H9 (cell line): Measurements from ENCODE around the gene GLT6D1. TPM values are rescaled to one million over a fixed set of nuclear protein-coding genes. Genes with fewer than 3 reads are reported as not detected.

Source experiments
- DNase-seq: peaks from one replicate; pipeline ENCODE4 v3.0.0-alpha.2; 2017
- H2AFZ ChIP-seq: one replicate; pipeline ENCODE4 v1.6.1; 2013; ENCODE audit warnings: mild to moderate bottlenecking, low read length, control low read depth, moderate library complexity
- H2AK5ac ChIP-seq: 2 replicates; pipeline ENCODE4 v1.6.1; 2013; ENCODE audit warnings: low read length, control low read depth, mixed read lengths; ENCODE audit not compliant: insufficient read length
- H2BK120ac ChIP-seq: one replicate; pipeline ENCODE4 v1.6.1; 2013; ENCODE audit warnings: low read depth, mild to moderate bottlenecking, low read length, control low read depth, inconsistent platforms; ENCODE audit not compliant: poor library complexity, severe bottlenecking
- H2BK12ac ChIP-seq: 2 replicates; pipeline ENCODE4 v1.6.1; 2013; ENCODE audit warnings: low read length, control low read depth, mixed read lengths, low read depth; ENCODE audit not compliant: insufficient read length
- H2BK15ac ChIP-seq: 2 replicates; pipeline ENCODE4 v1.6.1; 2013; ENCODE audit warnings: low read depth, low read length, control low read depth
- H2BK20ac ChIP-seq: one replicate; pipeline ENCODE4 v1.6.1; 2013; ENCODE audit warnings: low read depth, mild to moderate bottlenecking, low read length, control low read depth, inconsistent platforms; ENCODE audit not compliant: poor library complexity, severe bottlenecking
- H2BK5ac ChIP-seq: 2 replicates; pipeline ENCODE4 v1.6.1; 2013; ENCODE audit warnings: low read length, control low read depth, mixed read lengths; ENCODE audit not compliant: insufficient read length
- H3K14ac ChIP-seq: 2 replicates; pipeline ENCODE4 v1.6.1; 2013; ENCODE audit warnings: low read length, control low read depth; ENCODE audit not compliant: insufficient read depth
- H3K18ac ChIP-seq: 2 replicates; pipeline ENCODE4 v1.6.1; 2013; ENCODE audit warnings: low read depth, mild to moderate bottlenecking, mixed read lengths, low read length, control low read depth; ENCODE audit not compliant: insufficient read length
- H3K23ac ChIP-seq: 2 replicates; pipeline ENCODE4 v1.6.1; 2013; ENCODE audit warnings: low read length, control low read depth, mixed read lengths, low read depth; ENCODE audit not compliant: insufficient read length
- H3K23me2 ChIP-seq: 2 replicates; pipeline ENCODE4 v1.6.1; 2013; ENCODE audit warnings: low read depth, mild to moderate bottlenecking, mixed read lengths, low read length, control low read depth; ENCODE audit not compliant: insufficient read length, poor library complexity, severe bottlenecking
- H3K27ac ChIP-seq: 2 replicates; pipeline ENCODE4 v1.5.1; 2013; ENCODE audit warnings: low read length, control low read depth, mixed read lengths, low read depth; ENCODE audit not compliant: insufficient read length
- H3K27me3 ChIP-seq: 2 replicates; pipeline ENCODE4 v1.6.1; 2013; ENCODE audit warnings: low read length, control low read depth, inconsistent platforms; ENCODE audit not compliant: insufficient read depth
- H3K4ac ChIP-seq: 2 replicates; pipeline ENCODE4 v1.6.1; 2013; ENCODE audit warnings: low read depth, mild to moderate bottlenecking, control low read depth, inconsistent platforms, low read length, moderate library complexity
- H3K4me1 ChIP-seq: 2 replicates; pipeline ENCODE4 v1.6.1; 2013; ENCODE audit warnings: low read length, control low read depth, inconsistent platforms; ENCODE audit not compliant: insufficient read depth
- H3K4me2 ChIP-seq: 2 replicates; pipeline ENCODE4 v1.6.1; 2013; ENCODE audit warnings: low read length, control low read depth, mixed read lengths; ENCODE audit not compliant: insufficient read length, insufficient read depth
- H3K56ac ChIP-seq: 2 replicates; pipeline ENCODE4 v1.6.1; 2013; ENCODE audit warnings: low read depth, mild to moderate bottlenecking, mixed read lengths, low read length, control low read depth; ENCODE audit not compliant: insufficient read length
- H3K79me1 ChIP-seq: 2 replicates; pipeline ENCODE4 v1.6.1; 2013; ENCODE audit warnings: low read depth, mild to moderate bottlenecking, moderate library complexity, low read length, control low read depth, inconsistent platforms; ENCODE audit not compliant: insufficient read depth, poor library complexity, severe bottlenecking
- H3K79me2 ChIP-seq: 2 replicates; pipeline ENCODE4 v1.6.1; 2013; ENCODE audit warnings: low read length, control low read depth, inconsistent platforms; ENCODE audit not compliant: insufficient read depth
- H3K9ac ChIP-seq: 2 replicates; pipeline ENCODE4 v1.6.1; 2013; ENCODE audit warnings: low read length, control low read depth, mixed read lengths; ENCODE audit not compliant: insufficient read length; ENCODE audit errors: extremely low read depth
- H3K9me3 ChIP-seq: one replicate; pipeline ENCODE4 v1.6.1; 2013; ENCODE audit warnings: low read depth, low read length, inconsistent platforms; ENCODE audit not compliant: control insufficient read depth
- H3T11ph ChIP-seq: one replicate; pipeline ENCODE4 v1.6.1; 2013; ENCODE audit warnings: mild to moderate bottlenecking, low read length, control low read depth, inconsistent platforms
- H4K20me1 ChIP-seq: one replicate; pipeline ENCODE4 v1.6.1; 2013; ENCODE audit not compliant: control insufficient read depth, insufficient read length, insufficient read depth
- H4K5ac ChIP-seq: 2 replicates; pipeline ENCODE4 v1.6.1; 2013; ENCODE audit warnings: low read depth, mild to moderate bottlenecking, mixed read lengths, low read length, control low read depth; ENCODE audit not compliant: insufficient read length
- H4K8ac ChIP-seq: replicated peaks from 2 replicates; pipeline ENCODE4 v1.6.1; 2013; ENCODE audit warnings: low read length, control low read depth, mixed read lengths, low read depth; ENCODE audit not compliant: insufficient read length
- H4K91ac ChIP-seq: 2 replicates; pipeline ENCODE4 v1.6.1; 2013; ENCODE audit warnings: low read depth, mild to moderate bottlenecking, moderate library complexity, mixed read lengths, low read length, control low read depth; ENCODE audit not compliant: insufficient read length
- H3K27ac Mint-ChIP-seq, 3 experiments: 2 replicates in 2 of 3; 3 replicates in 1 of 3; pipeline ENCODE4 v1.8.0; 2020 to 2021; ENCODE audit warnings: mixed read lengths in 3 of 3, mild to moderate bottlenecking in 1 of 3, moderate library complexity in 1 of 3
- H3K27me3 Mint-ChIP-seq: 2 replicates; pipeline ENCODE4 v1.8.0; 2021; ENCODE audit warnings: low read depth, mild to moderate bottlenecking, moderate library complexity, mixed read lengths
- H3K36me3 Mint-ChIP-seq, 3 experiments: 2 replicates in 2 of 3; 3 replicates in 1 of 3; pipeline ENCODE4 v1.8.0; 2020 to 2021; ENCODE audit warnings: low read depth in 3 of 3, mixed read lengths in 3 of 3; ENCODE audit not compliant: insufficient read depth in 1 of 3
- H3K4me1 Mint-ChIP-seq, 2 experiments: 2 replicates each; pipeline ENCODE4 v1.8.0; 2020; ENCODE audit warnings: mixed read lengths in 2 of 2
- H3K4me3 Mint-ChIP-seq, 2 experiments: 2 replicates in 1 of 2; 3 replicates in 1 of 2; pipeline ENCODE4 v1.8.0; 2020 to 2021; ENCODE audit warnings: mild to moderate bottlenecking in 2 of 2, mixed read lengths in 2 of 2, moderate library complexity in 1 of 2
- H3K9me3 Mint-ChIP-seq, 2 experiments: 2 replicates in 1 of 2; 3 replicates in 1 of 2; pipeline ENCODE4 v1.8.0; 2020; ENCODE audit warnings: mild to moderate bottlenecking in 2 of 2, mixed read lengths in 2 of 2, moderate library complexity in 1 of 2
- whole genome bisulfite sequencing: extraction: QIAGEN DNeasy Blood & Tissue Kit; methylation state at CpG from one replicate; pipeline ENCODE4 v1.1.7; 2013; ENCODE audit warnings: missing lambda C conversion rate, low lambda C conversion rate, mixed read lengths; ENCODE audit not compliant: insufficient read length; ENCODE audit errors: extremely low coverage; 5-methylcytosine and 5-hydroxymethylcytosine counted together
- total RNA-seq: library from RNA; stranded (reverse); gene quantifications from 2 replicates; pipeline ENCODE4 v1.2.1, GENCODE V29; 2021
- TF ChIP-seq, protein P1 (sequence below): fragments of 200-600 bp; sonication (generic); conservative IDR thresholded peaks from 3 replicates; pipeline ENCODE4 v1.8.0; 2021; ENCODE audit warnings: antibody characterized with exemption, mild to moderate bottlenecking

Gene GLT6D1
- total RNA-seq, 1 experiment from 2014 or later = not detected

DNA sequence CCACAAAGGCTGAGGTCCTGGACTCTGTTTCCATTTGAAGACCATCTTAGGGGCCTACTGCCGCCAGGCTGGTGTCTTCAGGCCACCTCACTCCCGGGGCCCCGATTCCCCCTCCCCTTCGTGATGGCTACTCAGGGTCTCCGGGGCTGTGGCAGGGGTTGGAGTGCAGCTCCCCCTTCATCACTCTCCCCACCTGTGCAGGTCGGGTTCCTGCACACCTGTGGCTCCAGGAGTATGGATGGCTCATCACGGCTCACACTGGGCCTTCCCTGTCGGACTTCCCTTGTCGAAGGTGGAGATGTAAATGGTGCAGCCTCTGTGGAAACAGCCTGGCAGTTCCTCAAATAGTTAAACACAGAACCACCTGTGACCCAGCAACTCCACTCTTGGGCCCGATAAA is 35.6 kb upstream of the GLT6D1 start:
- no peak overlapping the region for H3T11ph ChIP-seq
- TF ChIP-seq, protein P1, sequence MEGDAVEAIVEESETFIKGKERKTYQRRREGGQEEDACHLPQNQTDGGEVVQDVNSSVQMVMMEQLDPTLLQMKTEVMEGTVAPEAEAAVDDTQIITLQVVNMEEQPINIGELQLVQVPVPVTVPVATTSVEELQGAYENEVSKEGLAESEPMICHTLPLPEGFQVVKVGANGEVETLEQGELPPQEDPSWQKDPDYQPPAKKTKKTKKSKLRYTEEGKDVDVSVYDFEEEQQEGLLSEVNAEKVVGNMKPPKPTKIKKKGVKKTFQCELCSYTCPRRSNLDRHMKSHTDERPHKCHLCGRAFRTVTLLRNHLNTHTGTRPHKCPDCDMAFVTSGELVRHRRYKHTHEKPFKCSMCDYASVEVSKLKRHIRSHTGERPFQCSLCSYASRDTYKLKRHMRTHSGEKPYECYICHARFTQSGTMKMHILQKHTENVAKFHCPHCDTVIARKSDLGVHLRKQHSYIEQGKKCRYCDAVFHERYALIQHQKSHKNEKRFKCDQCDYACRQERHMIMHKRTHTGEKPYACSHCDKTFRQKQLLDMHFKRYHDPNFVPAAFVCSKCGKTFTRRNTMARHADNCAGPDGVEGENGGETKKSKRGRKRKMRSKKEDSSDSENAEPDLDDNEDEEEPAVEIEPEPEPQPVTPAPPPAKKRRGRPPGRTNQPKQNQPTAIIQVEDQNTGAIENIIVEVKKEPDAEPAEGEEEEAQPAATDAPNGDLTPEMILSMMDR = no peak
- H3K79me1 ChIP-seq = no peaks in the 10 kb centered on the region
- peak overlapping the region in 2 of 3 experiments; percentile 61 to 83; a peak in 3 of 7 replicates for H3K27ac Mint-ChIP-seq
- H3K9me3 ChIP-seq = no peaks in the 10 kb centered on the region
- H3K4me3 Mint-ChIP-seq = no peak overlapping the region
- H4K20me1 ChIP-seq = no peaks in the 10 kb centered on the region
- no peak overlapping the region for H2BK120ac ChIP-seq
- H4K8ac ChIP-seq = no peak overlapping the region
- H3K4ac ChIP-seq = no peak overlapping the region
- H3K27me3 ChIP-seq = no peaks in the 10 kb centered on the region
- H3K79me2 ChIP-seq = no peaks in the 10 kb centered on the region
- H2BK20ac ChIP-seq = no peak overlapping the region
- H3K36me3 Mint-ChIP-seq = no peaks in the 10 kb centered on the region; a peak in 1 of 7 replicates
- no peaks in the 10 kb centered on the region for H3K23me2 ChIP-seq
- no peak overlapping the region for H3K56ac ChIP-seq
- H3K9ac ChIP-seq = no peak overlapping the region
- WGBS = no CpG with 5 or more reads among the region's 10 CpGs
- no peak overlapping the region for H4K5ac ChIP-seq
- 0 out of 2 replicates have a peak overlapping the region, but pooled peaks have one; percentile 29 for H3K14ac ChIP-seq
- H2BK5ac ChIP-seq = no peak overlapping the region
- H2BK12ac ChIP-seq = no peak overlapping the region
- no peak overlapping the region for H3K23ac ChIP-seq
- no peak overlapping the region for H3K18ac ChIP-seq
- no peaks in the 10 kb centered on the region for H3K4me1 ChIP-seq
- no peak overlapping the region for H3K4me2 ChIP-seq
- H2BK15ac ChIP-seq = no peak overlapping the region
- H3K27ac ChIP-seq = no peak overlapping the region
- no peaks in the 10 kb centered on the region for H3K27me3 Mint-ChIP-seq
- no peak overlapping the region for H2AK5ac ChIP-seq
- H3K4me1 Mint-ChIP-seq = peaks cover 1 to 14% of the 10 kb centered on the region in 2 experiments
- no peak overlapping the region for H2AFZ ChIP-seq
- H4K91ac ChIP-seq = no peak overlapping the region
- no peak for DNase-seq
- H3K9me3 Mint-ChIP-seq = peaks cover 0 to under 1% of the 10 kb centered on the region in 2 experiments; a peak in 2 of 5 replicates
